Stomach (tissue), 9 donors: Measurements from ENCODE around the gene GARIN3. TPM values are rescaled to one million over a fixed set of nuclear protein-coding genes. Genes with fewer than 3 reads are reported as not detected.

ENCODE experiments used
- DNase-seq, 2 donors: peaks; one replicate each; pipeline versions ENCODE4 v3.0.0 to v3.0.0-alpha.2; 2013 to 2019
- H3K27ac ChIP-seq, 5 donors: fragments of 200-600 bp in 4 of 5; sonication (generic) in 4 of 5; one replicate each; pipeline ENCODE4 v1.5.1; 2013 to 2019; ENCODE audit warnings: mild to moderate bottlenecking in 1 of 5, moderate library complexity in 1 of 5
- H3K27me3 ChIP-seq, 3 donors: fragments of 200-600 bp; sonication (generic); one replicate each; pipeline ENCODE4 v1.5.1; 2017 to 2019; ENCODE audit warnings: mixed run types in 1 of 3
- H3K36me3 ChIP-seq, 4 donors: fragments of 200-600 bp; sonication (generic); 1 replicate in 3 of 4; 2 replicates in 1 of 4; pipeline ENCODE4 v1.5.1; 2016 to 2019
- H3K4me1 ChIP-seq, 4 donors: fragments of 200-600 bp; sonication (generic); one replicate each; pipeline ENCODE4 v1.5.1; 2016 to 2019
- H3K4me3 ChIP-seq, 4 donors: fragments of 200-600 bp; sonication (generic) in 3 of 4; one replicate each; pipeline ENCODE4 v1.5.1; 2016 to 2019; ENCODE audit warnings: mild to moderate bottlenecking in 1 of 4
- H3K9me3 ChIP-seq, 4 donors: fragments of 200-600 bp; sonication (generic); one replicate each; pipeline ENCODE4 v1.5.1; 2016 to 2019
- EP300 ChIP-seq: sonication (generic); formaldehyde crosslinking; IDR thresholded peaks from one replicate; pipeline ENCODE4 v1.6.1; 2017; ENCODE audit warnings: antibody characterized with exemption
- POLR2A ChIP-seq, 4 donors: fragments of 450-650 bp; IDR thresholded peaks; one replicate each; pipeline ENCODE4 v1.6.1; 2016; ENCODE audit warnings: antibody characterized with exemption in 4 of 4, control low read depth in 2 of 4, mild to moderate bottlenecking in 1 of 4, moderate library complexity in 1 of 4
- POLR2AphosphoS5 ChIP-seq, 3 donors: sonication (generic); formaldehyde crosslinking; IDR thresholded peaks; one replicate each; pipeline ENCODE4 v1.6.1; 2016; ENCODE audit warnings: antibody characterized with exemption in 3 of 3
- WGBS, 5 donors: extraction: QIAGEN DNeasy Blood & Tissue Kit in 3 of 5; methylation state at CpG; one replicate each; pipeline versions ENCODE4 v1.1.5 to v1.1.7; 2013 to 2018; 5-methylcytosine and 5-hydroxymethylcytosine counted together
- intact Hi-C: fragments of 100-400 bp; cut with DNase I; formaldehyde crosslinking; loops from one replicate; pipeline ENCODE4 v1.15.1; 2023; ENCODE audit warnings: low total_unique reads
- polyA plus RNA-seq, 3 donors: library from polyadenylated mRNA; stranded (reverse); fragments of 200-250 nt; gene quantifications; one replicate each; pipeline ENCODE4 v1.2.3, GENCODE V29; 2013
- total RNA-seq, 5 donors: library from RNA; depleted of rRNA; stranded (reverse); fragments of >200 nt; gene quantifications; one replicate each; pipeline versions ENCODE4 v1.1.0 to v1.2.3, GENCODE V29; 2014 to 2016
- TF ChIP-seq, protein P1 (sequence below), 7 experiments: fragments of 450-650 bp in 4 of 7; fragments of 200-600 bp in 3 of 7; sonication (generic) in 3 of 7; IDR thresholded peaks; one replicate each; pipeline ENCODE4 v1.5.1; 2016 to 2019; ENCODE audit warnings: antibody characterized with exemption in 7 of 7, control low read depth in 2 of 7, mild to moderate bottlenecking in 1 of 7
- donor health status: healthy with polysubstance abuse.
- donor health status: Bipolar disorder and iron deficiency.
- donor health status: healthy.

GARIN3 gene
- total and polyA plus RNA-seq, 8 donors, result not detected

DNA sequence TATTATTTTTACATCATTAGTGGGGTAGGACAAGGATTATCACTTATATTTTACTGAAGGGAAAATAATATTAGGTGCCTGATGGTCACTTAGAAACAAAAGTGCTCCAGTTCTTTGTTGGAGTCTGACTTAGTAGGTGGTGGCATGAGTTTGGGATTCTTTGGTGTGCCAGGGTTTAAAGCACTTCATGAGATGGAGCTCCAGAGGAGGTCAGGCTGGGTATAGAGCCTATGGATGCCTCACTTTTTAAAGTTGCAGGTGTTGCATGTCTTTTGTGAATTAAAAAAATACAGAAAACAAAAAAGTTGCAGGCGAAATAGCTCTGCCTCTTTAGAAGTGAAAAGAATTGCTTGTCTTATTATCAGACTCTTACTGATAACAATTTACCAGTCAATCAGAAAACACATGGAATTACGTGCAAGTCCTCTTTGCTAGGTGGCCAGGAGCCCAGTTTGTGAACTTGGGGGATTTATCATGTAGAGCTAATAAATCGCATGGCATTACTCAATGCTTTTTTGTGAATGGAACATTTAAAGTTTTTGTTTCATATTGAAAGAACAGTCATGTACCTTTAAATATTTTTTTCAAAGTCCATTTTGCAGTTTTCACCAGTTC lies 16.2 kb upstream of the GARIN3 start:
- Histone ChIP-seq H3K4me3 (peak overlapping the region in 3 of 4 donors; percentile 12 to 28 (median 24)), H3K4me1 (no peaks in the 10 kb centered on the region), H3K27ac (peak overlapping the region in 2 of 5 donors; percentile 9 to 42), H3K36me3 (no peaks in the 10 kb centered on the region), H3K9me3 (peaks cover 0 to 14% (median 4%) of the 10 kb centered on the region in 4 donors), H3K27me3 (peaks cover 0 to 9% (median 0%) of the 10 kb centered on the region in 3 donors)
- 36 to 57% (median 50%) methylated on average over 3 of the region's 3 CpGs for WGBS, 5 donors
- TF ChIP-seq, protein P1, sequence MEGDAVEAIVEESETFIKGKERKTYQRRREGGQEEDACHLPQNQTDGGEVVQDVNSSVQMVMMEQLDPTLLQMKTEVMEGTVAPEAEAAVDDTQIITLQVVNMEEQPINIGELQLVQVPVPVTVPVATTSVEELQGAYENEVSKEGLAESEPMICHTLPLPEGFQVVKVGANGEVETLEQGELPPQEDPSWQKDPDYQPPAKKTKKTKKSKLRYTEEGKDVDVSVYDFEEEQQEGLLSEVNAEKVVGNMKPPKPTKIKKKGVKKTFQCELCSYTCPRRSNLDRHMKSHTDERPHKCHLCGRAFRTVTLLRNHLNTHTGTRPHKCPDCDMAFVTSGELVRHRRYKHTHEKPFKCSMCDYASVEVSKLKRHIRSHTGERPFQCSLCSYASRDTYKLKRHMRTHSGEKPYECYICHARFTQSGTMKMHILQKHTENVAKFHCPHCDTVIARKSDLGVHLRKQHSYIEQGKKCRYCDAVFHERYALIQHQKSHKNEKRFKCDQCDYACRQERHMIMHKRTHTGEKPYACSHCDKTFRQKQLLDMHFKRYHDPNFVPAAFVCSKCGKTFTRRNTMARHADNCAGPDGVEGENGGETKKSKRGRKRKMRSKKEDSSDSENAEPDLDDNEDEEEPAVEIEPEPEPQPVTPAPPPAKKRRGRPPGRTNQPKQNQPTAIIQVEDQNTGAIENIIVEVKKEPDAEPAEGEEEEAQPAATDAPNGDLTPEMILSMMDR (IDR thresholded peaks at IDR 0.05), result no peak
- TF ChIP-seq POLR2A (IDR thresholded peaks at IDR 0.05) (no peak), EP300 (no peak), POLR2AphosphoS5 (IDR thresholded peaks at IDR 0.05) (no peak)
- DNase-seq, result no peak
- intact Hi-C loops, result no loop called here

DNA sequence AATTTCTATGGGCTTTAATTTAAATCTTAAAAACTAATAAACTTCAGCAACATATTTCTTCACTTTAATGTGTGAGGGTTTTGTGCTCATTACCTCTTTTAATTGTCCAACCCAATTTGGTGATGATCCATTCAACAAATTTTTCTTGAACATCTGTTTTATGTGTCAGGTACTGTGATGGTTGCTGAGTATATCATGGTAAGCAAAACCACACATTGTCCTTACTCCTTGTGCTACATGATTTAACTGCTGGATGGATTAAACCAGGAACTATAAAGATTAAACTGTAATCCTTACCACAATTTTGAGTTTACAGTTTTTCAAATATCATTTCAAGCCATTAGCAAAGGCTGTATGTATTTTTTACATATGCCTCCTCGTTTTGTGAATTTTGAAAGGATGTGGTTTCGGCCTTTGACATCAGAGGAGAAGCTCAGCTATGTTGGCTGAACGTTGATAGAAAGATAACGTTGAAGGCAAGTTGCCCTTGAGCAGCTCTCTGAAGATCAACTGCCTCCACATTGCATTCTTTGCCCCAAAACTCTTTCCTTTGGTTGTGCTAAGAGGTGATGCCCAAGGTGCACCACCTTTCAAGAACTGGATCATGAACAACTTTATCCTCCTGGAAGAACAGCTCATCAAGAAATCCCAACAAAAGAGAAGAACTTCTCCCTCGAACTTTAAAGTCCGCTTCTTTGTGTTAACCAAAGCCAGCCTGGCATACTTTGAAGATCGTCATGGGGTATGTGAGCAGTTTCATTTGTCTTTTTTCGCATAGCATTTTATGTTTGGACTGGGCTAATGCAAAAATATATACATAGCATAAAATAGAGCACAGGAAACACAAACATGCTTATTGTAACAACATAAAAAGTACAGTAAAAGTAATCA lies 14.6 kb upstream of the GARIN3 start, which contains the start of gene ITK:
TSS of gene ITK (plus strand) at position 467 of the 891 bp plus-strand sequence. CDS start at position 605, 138 bp downstream.
- peak within 1 kb of the TSS in 3 of 4 donors; percentile 12 to 28 (median 24) for H3K4me3 ChIP-seq
- no peaks in the 10 kb centered on the region for H3K36me3 ChIP-seq
- H3K4me1 ChIP-seq, result no peaks in the 10 kb centered on the region
- intact Hi-C loops, result no loop called here
- peak within 1 kb of the TSS in 3 of 5 donors; percentile 2 to 42 (median 9) for H3K27ac ChIP-seq
- peak in 1 of 2 donors; percentile 48 for DNase-seq
- WGBS, 5 donors, result 62 to 70% (median 66%) methylated on average over 8 of the region's 8 CpGs
- TF ChIP-seq EP300 (no peak), POLR2AphosphoS5 (IDR thresholded peaks at IDR 0.05) (peak in 1 of 3 donors; percentile 52)
- TF ChIP-seq, protein P1 (IDR thresholded peaks at IDR 0.05), result no peak
- H3K27me3 ChIP-seq, result peaks cover 0 to 12% (median 0%) of the 10 kb centered on the region in 3 donors
- H3K9me3 ChIP-seq, result peaks cover 0 to 14% (median 4%) of the 10 kb centered on the region in 4 donors

DNA sequence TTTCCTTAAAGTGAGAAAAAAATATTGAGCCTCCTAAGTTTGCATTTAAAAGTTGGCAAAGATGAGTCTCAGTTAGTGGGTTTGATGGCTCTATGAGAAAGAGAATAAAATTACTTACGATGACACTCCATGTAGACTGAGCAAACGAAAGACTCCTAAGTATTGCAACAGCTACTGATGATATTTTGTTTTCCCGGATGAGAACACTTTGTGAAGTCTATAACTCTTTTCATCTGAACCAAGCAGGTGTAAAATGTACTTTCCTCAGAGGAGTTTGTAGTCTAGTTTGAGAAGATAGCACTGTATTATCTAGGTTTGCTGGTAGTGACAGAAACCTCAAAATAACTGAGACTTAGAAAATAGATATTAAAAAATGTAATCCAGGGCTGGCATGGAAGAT lies 12.9 kb upstream of the GARIN3 start:
- TF ChIP-seq POLR2A (IDR thresholded peaks at IDR 0.05), result no peak
- no peak for TF ChIP-seq POLR2AphosphoS5 (IDR thresholded peaks at IDR 0.05)
- TF ChIP-seq EP300, result no peak
- TF ChIP-seq, protein P1 (IDR thresholded peaks at IDR 0.05), result no peak
- intact Hi-C loops, result no loop called here
- peaks cover 0 to 9% (median 0%) of the 10 kb centered on the region in 3 donors for H3K27me3 ChIP-seq
- peak overlapping the region in 2 of 5 donors; percentile 1 to 5 for H3K27ac ChIP-seq
- no peak overlapping the region for H3K4me3 ChIP-seq
- no peak for DNase-seq
- H3K4me1 ChIP-seq, result no peaks in the 10 kb centered on the region
- 62 to 86% (median 69%) methylated on average over 3 of the region's 3 CpGs for WGBS, 5 donors
- peaks cover 0 to 6% (median under 1%) of the 10 kb centered on the region in 4 donors for H3K9me3 ChIP-seq
- H3K36me3 ChIP-seq, result no peaks in the 10 kb centered on the region

DNA sequence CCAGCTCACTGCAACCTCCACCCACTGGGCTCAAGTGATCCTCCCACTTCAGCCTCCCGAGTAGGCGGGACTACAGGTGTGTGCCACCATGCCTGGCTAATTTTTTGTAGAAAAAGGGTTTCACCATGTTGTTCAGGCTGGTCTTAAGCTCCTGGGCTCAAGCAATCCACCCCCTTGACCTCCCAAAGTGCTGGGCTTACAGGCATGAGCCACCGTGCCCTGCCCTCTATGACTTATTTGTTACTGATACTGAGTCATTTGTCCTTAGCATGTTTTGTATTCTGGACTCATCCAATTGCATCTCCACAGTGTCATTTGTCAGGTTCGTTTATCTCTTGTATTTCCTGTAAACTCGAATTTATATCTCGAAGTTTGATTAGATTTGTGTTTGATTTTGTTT lies 11.9 kb upstream of the GARIN3 start:
- peaks cover 0 to 4% (median 0%) of the 10 kb centered on the region in 4 donors for H3K9me3 ChIP-seq
- H3K27me3 ChIP-seq, result peaks cover 0 to 9% (median 0%) of the 10 kb centered on the region in 3 donors
- TF ChIP-seq POLR2A (IDR thresholded peaks at IDR 0.05) (no peak), POLR2AphosphoS5 (IDR thresholded peaks at IDR 0.05) (no peak), EP300 (no peak)
- TF ChIP-seq, protein P1 (IDR thresholded peaks at IDR 0.05), result no peak
- 40 to 60% (median 51%) methylated on average over 6 of the region's 6 CpGs for WGBS, 5 donors
- intact Hi-C loops, result no loop called here
- no peak overlapping the region for H3K27ac ChIP-seq
- H3K4me1 ChIP-seq, result no peaks in the 10 kb centered on the region
- DNase-seq, result no peak
- H3K36me3 ChIP-seq, result no peaks in the 10 kb centered on the region
- H3K4me3 ChIP-seq, result no peak overlapping the region
